MCF 10A (cell line): Measurements from ENCODE around the gene IL32. TPM values are rescaled to one million over a fixed set of nuclear protein-coding genes. Genes with fewer than 3 reads are reported as not detected.
"Not testable (repeated sequence)": the region's sequence is repeated elsewhere in the genome, so short reads cannot be mapped to it uniquely, and the experiment has no call there.

Source experiments
- BruUV-seq: library from RNA; stranded (reverse); fragments of 400-500 nt; replicated peaks from 2 replicates; lab custom pipeline; 2021; lab: Mats Ljungman, UMichigan
- CTCF ChIA-PET: fragments of 300-600 bp; sonication (Branson Sonifier 250); formaldehyde crosslinking; extraction: SDS; loops from one replicate; lab custom pipeline; 2021; ENCODE audit warnings: antibody characterized with exemption, inconsistent platforms; lab: Yijun Ruan, JAX
- POLR2A ChIA-PET: fragments of 300-600, 350-650 bp; sonication (Branson Sonifier 250); formaldehyde crosslinking; extraction: SDS; loops from one replicate; lab custom pipeline; 2020; ENCODE audit warnings: antibody characterized with exemption, inconsistent platforms; lab: Yijun Ruan, JAX
- DNase-seq: peaks from one replicate; pipeline ENCODE4 v3.0.0-alpha.2; 2018; ENCODE audit not compliant: unreplicated experiment
- H3K27ac Mint-ChIP-seq: one replicate; pipeline ENCODE4 v1.8.0; 2022; ENCODE audit warnings: mild to moderate bottlenecking, low read depth, mixed read lengths; ENCODE audit not compliant: unreplicated experiment
- H3K27me3 Mint-ChIP-seq: one replicate; pipeline ENCODE4 v1.8.0; 2022; ENCODE audit warnings: mixed read lengths; ENCODE audit not compliant: insufficient read depth, unreplicated experiment
- H3K36me3 Mint-ChIP-seq: one replicate; pipeline ENCODE4 v1.8.0; 2022; ENCODE audit warnings: mild to moderate bottlenecking, moderate library complexity, mixed read lengths; ENCODE audit not compliant: insufficient read depth, unreplicated experiment
- H3K4me1 Mint-ChIP-seq: one replicate; pipeline ENCODE4 v1.8.0; 2022; ENCODE audit warnings: mixed read lengths; ENCODE audit not compliant: insufficient read depth, unreplicated experiment
- H3K4me3 Mint-ChIP-seq: one replicate; pipeline ENCODE4 v1.8.0; 2022; ENCODE audit warnings: mild to moderate bottlenecking, moderate library complexity, mixed read lengths; ENCODE audit not compliant: unreplicated experiment
- H3K9me3 Mint-ChIP-seq: one replicate; pipeline ENCODE4 v1.8.0; 2022; ENCODE audit warnings: mixed read lengths; ENCODE audit not compliant: unreplicated experiment
- CTCF ChIP-seq: fragments of 200-600 bp; IDR thresholded peaks from one replicate; pipeline ENCODE4 v1.8.0; 2022; ENCODE audit warnings: antibody characterized with exemption, mild to moderate bottlenecking; ENCODE audit not compliant: unreplicated experiment
- intact Hi-C: fragments of 100-400 bp; cut with micrococcal nuclease; formaldehyde crosslinking; loops from 2 replicates; pipeline ENCODE4 v1.14.1; 2022
- total RNA-seq: library from RNA; stranded (reverse); gene quantifications from 2 replicates; pipeline ENCODE4 v1.2.3, GENCODE V29; 2022

The IL32 gene
- total RNA-seq, 1 experiment from 2014 or later, result 29.8 TPM

GRCh38 chr16:3054965-3055733, 10.3 kb upstream of the IL32 start:
- H3K27me3 Mint-ChIP-seq, result peaks cover 22% of the 10 kb centered on the region
- no peak for TF ChIP-seq CTCF

GRCh38 chr16:3055734-3056115, 9.7 kb upstream of the IL32 start:
- intact Hi-C loops, H3K36me3 Mint-ChIP-seq, H3K4me1 Mint-ChIP-seq, H3K9me3 Mint-ChIP-seq, BruUV-seq, DNase-seq, H3K27ac Mint-ChIP-seq, H3K4me3 Mint-ChIP-seq: not testable (repeated sequence)
- CTCF ChIA-PET, result interaction anchor here (0.6 to 1.0 kb wide), 3 partner anchors 24 to 116 kb away, joined by 3 to 5 read pairs (median 3); no protein-coding TSS in a partner anchor
- POLR2A ChIA-PET, result interaction anchor here (0.8 kb wide), 1 partner anchor 67 kb away, joined by 3 read pairs; no protein-coding TSS in a partner anchor
- peaks cover 16% of the 10 kb centered on the region for H3K27me3 Mint-ChIP-seq

More at GRCh38 chr16:3054965-3055733, 10.3 kb upstream of the IL32 start:
- Mint-ChIP-seq H3K27ac (no peak overlapping the region), H3K4me1 (no peaks in the 10 kb centered on the region), H3K9me3 (no peaks in the 10 kb centered on the region), H3K36me3 (no peaks in the 10 kb centered on the region), H3K4me3 (no peak overlapping the region)
- no peak for DNase-seq
- POLR2A ChIA-PET, result interaction anchor here (0.8 kb wide), 1 partner anchor 68 kb away, joined by 3 read pairs; no protein-coding TSS in a partner anchor
- no TSS peak for BruUV-seq
- CTCF ChIA-PET, result interaction anchor here (0.6 to 1.0 kb wide), 2 partner anchors 24 to 117 kb away, joined by 3 to 5 read pairs; no protein-coding TSS in a partner anchor
- intact Hi-C loops, result no loop called here

GRCh38 chr16:3056336-3057180, 8.9 kb upstream of the IL32 start:
- CTCF ChIA-PET, result interaction anchor here (0.6 to 2.5 kb wide), 6 partner anchors 9 to 115 kb away, joined by 3 to 11 read pairs (median 3); no protein-coding TSS in a partner anchor
- POLR2A ChIA-PET, result interaction anchor here (0.7 kb wide), 1 partner anchor 78 kb away, joined by 3 read pairs; no protein-coding TSS in a partner anchor
- no peak for TF ChIP-seq CTCF
- Mint-ChIP-seq H3K4me1 (no peaks in the 10 kb centered on the region), H3K9me3 (no peaks in the 10 kb centered on the region), H3K27ac (no peak overlapping the region), H3K36me3 (no peaks in the 10 kb centered on the region), H3K27me3 (peaks cover 11% of the 10 kb centered on the region), H3K4me3 (no peak overlapping the region)
- BruUV-seq, result no TSS peak
- intact Hi-C loops, result no loop called here
- no peak for DNase-seq

GRCh38 chr16:3057181-3058138, 8.0 kb upstream of the IL32 start:
- ChIA-PET POLR2A (interaction anchor here (1.0 to 3.1 kb wide), 7 partner anchors 12 to 248 kb away, joined by 3 to 47 read pairs (median 9); partner anchors contain the start of genes TIGD7, ZNF213 and ZNF75A), CTCF (interaction anchor here (0.5 to 3.3 kb wide), 15 partner anchors 9 to 114 kb away, joined by 3 to 48 read pairs (median 6); no protein-coding TSS in a partner anchor)
- no peak overlapping the region for H3K4me3 Mint-ChIP-seq
- H3K4me1 Mint-ChIP-seq, result no peaks in the 10 kb centered on the region
- no TSS peak for BruUV-seq
- H3K9me3 Mint-ChIP-seq, result no peaks in the 10 kb centered on the region
- no peak for DNase-seq
- H3K36me3 Mint-ChIP-seq, result no peaks in the 10 kb centered on the region
- H3K27me3 Mint-ChIP-seq, result peaks cover 2% of the 10 kb centered on the region
- intact Hi-C loops, result no loop called here
- no peak overlapping the region for H3K27ac Mint-ChIP-seq
- no peak for TF ChIP-seq CTCF
